Measurements from ENCODE around the gene ZNF775.

Gene ZNF775

DNA sequence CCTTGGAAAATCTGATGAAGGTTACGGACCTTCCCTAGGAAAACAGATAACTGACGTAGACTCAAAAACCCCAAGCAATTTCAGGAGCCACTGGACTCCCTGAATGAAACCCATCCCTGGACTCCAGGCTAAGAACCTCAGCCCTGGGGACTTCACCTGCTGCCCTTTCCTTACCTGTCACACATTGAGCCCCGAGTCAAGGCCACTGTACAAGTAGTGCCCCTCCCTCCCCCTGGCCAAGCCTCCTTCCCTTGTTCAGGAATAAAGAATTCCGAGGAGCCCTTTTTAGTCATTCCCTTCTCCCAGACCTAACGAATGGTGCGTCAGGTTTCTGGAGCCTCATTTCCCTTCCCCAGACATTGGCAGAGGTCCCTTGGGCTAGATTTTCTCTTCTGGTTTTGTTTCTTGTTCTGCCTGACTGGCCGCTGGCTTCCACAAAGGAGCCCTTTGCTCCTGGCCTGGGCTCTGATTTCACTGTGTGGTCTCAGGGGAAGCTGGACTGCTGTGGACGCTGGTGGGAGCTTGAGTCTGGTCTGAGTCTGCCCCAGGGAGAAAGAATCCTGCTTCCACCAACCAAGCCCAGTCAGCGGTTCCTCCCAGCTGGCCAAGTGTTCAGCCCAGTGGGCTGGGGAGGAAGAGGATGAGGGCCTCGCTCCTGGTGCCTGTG lies 31.7 kb downstream of the ZNF775 start:
- in situ Hi-C loops (cut with MboI; ENCODE audit: low pct_unique_long_range_greater_than_20kb, low sequenced_read_pairs, unreplicated experiment): no loop called here
- TF ChIP-seq, protein P1, sequence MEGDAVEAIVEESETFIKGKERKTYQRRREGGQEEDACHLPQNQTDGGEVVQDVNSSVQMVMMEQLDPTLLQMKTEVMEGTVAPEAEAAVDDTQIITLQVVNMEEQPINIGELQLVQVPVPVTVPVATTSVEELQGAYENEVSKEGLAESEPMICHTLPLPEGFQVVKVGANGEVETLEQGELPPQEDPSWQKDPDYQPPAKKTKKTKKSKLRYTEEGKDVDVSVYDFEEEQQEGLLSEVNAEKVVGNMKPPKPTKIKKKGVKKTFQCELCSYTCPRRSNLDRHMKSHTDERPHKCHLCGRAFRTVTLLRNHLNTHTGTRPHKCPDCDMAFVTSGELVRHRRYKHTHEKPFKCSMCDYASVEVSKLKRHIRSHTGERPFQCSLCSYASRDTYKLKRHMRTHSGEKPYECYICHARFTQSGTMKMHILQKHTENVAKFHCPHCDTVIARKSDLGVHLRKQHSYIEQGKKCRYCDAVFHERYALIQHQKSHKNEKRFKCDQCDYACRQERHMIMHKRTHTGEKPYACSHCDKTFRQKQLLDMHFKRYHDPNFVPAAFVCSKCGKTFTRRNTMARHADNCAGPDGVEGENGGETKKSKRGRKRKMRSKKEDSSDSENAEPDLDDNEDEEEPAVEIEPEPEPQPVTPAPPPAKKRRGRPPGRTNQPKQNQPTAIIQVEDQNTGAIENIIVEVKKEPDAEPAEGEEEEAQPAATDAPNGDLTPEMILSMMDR (IDR thresholded peaks at IDR 0.05; ENCODE audit: extremely low read depth, insufficient read depth, missing control alignments): no peak
- no peak for DNase-seq (ENCODE audit: low spot score)

- in situ Hi-C loops (cut with MboI; ENCODE audit: low pct_unique_long_range_greater_than_20kb, low sequenced_read_pairs, unreplicated experiment): no loop called here
- no peak for DNase-seq (ENCODE audit: low spot score)
- TF ChIP-seq, protein P1 (IDR thresholded peaks at IDR 0.05; ENCODE audit: extremely low read depth, insufficient read depth, missing control alignments): no peak
Observed at GRCh38 chr7:150411606-150412005, 32.5 kb downstream of the ZNF775 start.

DNA sequence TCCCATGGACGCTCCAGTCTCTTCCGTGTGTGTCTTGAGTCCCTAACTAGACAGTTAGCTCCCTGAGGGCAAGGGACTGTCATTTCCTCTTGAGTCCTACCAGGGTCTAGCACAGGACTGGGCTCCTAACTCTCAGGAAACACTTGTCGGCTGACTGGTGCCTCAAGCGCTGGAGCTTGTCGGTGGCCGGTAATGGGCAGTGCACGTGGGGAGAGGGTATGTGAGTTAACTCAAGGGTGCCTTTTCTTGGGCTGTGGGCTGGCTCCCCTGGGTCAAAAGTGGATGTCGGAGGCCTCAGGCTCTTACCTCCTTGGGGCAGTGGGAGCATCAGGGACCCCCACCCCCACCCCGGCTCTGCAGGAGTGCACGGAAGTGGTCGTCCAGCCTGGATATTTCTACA lies 32.9 kb downstream of the ZNF775 start:
- in situ Hi-C loops (cut with MboI; ENCODE audit: low pct_unique_long_range_greater_than_20kb, low sequenced_read_pairs, unreplicated experiment): no loop called here
- TF ChIP-seq, protein P1 (IDR thresholded peaks at IDR 0.05; ENCODE audit: extremely low read depth, insufficient read depth, missing control alignments): no peak
- no peak for DNase-seq (ENCODE audit: low spot score)

- in situ Hi-C loops (cut with MboI; ENCODE audit: low pct_unique_long_range_greater_than_20kb, low sequenced_read_pairs, unreplicated experiment): no loop called here
- TF ChIP-seq, protein P1 (IDR thresholded peaks at IDR 0.05; ENCODE audit: extremely low read depth, insufficient read depth, missing control alignments): no peak
- DNase-seq (ENCODE audit: low spot score): no peak
Observed at GRCh38 chr7:150412518-150413488, 33.7 kb downstream of the ZNF775 start.

- TF ChIP-seq, protein P1 (IDR thresholded peaks at IDR 0.05; ENCODE audit: extremely low read depth, insufficient read depth, missing control alignments): no peak
- DNase-seq (ENCODE audit: low spot score): no peak
- in situ Hi-C loops (cut with MboI; ENCODE audit: low pct_unique_long_range_greater_than_20kb, low sequenced_read_pairs, unreplicated experiment): no loop called here
Observed at GRCh38 chr7:150413640-150414081, 34.5 kb downstream of the ZNF775 start.

DNA sequence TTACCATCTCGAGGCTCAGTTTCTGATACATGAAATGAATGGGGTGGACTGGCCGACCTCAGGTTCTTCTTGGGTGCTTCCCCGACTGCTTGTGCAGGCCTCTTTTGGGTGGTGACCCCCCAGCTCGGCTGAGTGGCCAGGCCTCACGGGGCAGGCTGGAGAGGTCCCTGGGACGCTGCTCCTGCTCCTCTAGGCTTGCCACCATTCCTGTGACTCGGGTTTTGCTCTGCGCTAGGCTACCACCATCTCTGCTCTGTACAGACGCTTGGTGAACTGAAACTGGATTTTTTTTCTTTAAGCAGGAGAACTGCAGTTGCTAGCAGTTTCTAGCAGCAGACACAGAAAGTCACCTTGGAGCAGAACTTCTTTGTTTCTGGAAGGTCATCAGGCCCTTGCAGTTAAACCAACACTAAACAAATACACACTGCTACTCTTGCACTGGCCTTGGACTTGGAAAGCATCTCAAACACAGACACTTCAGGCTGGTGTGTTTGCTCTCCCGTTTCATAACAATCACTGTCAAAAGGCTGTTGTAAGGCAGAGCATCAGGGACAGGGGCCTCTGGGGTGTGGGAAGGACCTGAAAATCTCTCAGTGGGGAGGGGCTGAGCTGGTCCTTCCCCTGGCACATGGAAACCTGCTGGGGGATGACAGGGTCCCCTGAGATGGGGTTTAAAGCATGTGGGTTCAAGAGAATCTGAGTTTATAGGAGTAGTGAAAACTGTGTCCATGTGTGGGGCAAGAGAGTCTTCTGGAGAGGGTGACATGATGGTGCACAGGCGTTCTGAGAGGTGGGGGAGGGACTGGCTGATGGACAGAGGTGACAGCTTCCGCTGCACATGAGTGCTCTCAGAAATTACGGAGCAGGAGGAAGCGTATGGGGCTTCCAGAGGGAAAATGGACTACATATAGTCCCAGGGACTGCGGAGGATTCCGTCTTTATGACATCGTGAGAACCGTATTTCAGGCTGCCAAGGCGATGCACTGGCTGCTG lies 36.3 kb downstream of the ZNF775 start:
- in situ Hi-C loops (cut with MboI; ENCODE audit: low pct_unique_long_range_greater_than_20kb, low sequenced_read_pairs, unreplicated experiment): no loop called here
- no peak for DNase-seq (ENCODE audit: low spot score)
- TF ChIP-seq, protein P1 (IDR thresholded peaks at IDR 0.05; ENCODE audit: extremely low read depth, insufficient read depth, missing control alignments): no peak

Data from GM13977 (cell line).